HG03342 (cell line): ENCODE data around the gene TMEM161A.
"Not testable (repeated sequence)": the region's sequence is repeated elsewhere in the genome, so short reads cannot be mapped to it uniquely, and the experiment has no call there.

Experiments used
- ATAC-seq: cut with Tn5 transposase; IDR thresholded peaks from one replicate; pipeline ENCODE4 v1.9.1; 2021; ENCODE audit warnings: mild to moderate bottlenecking, moderate library complexity; ENCODE audit not compliant: unreplicated experiment

Gene TMEM161A

DNA sequence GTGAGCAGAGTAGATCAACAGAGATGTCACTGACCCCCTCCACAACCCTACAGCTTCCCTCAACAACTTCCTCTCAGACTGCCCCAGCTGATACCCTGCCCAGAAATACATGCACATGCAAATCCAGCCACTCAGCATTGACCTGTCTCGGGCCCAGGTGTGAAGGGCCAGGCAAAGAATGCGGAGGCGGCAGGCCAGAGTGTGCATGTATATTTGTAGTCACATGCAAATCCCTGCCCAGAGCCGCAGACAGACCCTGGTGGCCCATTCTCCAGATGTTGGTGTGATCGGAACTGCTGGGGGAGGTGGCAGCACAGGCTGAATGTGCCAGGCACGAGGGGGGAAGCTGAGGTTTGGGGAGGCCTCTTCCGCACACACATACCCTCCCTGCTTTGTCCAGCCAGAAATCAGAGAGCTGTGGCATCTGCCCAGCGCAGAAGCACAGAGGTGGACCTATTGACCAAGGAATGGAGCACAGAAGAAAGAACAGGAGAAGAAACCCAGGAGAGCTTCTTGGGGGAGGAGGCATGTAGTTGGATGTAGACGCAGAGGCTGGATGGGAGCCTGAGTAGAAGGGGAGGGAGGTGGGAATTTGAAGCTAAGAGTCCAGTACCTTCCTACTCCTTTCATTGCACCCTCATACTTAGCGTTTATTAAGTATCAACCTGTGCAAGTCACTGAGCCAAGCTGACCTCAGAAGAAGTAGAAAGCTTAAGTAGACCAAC lies 17.4 kb upstream of the TMEM161A start:
- peak; percentile 66 for ATAC-seq

DNA sequence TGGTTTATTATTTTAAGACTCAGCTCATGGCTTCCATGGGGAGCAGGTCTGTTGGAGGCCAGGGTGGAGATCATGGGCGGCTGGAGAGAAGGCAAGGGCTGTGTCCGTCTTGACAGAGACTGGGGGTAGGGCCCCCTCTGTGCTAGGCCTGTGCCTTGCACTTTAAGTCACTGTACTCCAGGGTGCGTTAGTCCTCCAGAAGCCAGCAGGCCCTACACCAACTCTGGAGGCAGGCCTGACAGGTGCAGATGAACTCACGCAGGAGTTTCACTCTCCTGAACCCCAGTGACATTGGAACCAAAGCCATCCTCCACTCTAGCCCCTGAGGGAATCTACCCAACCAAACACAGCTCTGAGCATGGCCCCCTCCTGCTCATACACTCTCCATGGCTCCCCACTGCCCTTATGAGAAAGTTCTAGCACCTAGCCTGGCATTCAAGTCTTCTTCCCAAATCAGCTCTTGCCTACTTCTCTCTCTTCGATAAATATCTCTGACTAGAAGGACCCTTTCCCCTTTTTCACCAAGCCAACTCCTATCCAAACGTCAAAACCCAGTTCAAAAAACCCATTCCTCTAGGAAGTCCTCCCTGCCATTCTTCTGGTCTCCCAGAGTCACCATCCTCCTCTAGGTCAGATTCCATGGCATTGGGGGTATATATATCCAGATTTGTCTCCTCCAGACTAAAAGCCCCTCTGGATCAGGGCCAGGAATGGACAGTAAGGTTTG lies 16.7 kb upstream of the TMEM161A start:
- no peak for ATAC-seq

GRCh38 chr19:19152668-19153384 lies 14.5 kb upstream of the TMEM161A start:
- no peak for ATAC-seq

DNA sequence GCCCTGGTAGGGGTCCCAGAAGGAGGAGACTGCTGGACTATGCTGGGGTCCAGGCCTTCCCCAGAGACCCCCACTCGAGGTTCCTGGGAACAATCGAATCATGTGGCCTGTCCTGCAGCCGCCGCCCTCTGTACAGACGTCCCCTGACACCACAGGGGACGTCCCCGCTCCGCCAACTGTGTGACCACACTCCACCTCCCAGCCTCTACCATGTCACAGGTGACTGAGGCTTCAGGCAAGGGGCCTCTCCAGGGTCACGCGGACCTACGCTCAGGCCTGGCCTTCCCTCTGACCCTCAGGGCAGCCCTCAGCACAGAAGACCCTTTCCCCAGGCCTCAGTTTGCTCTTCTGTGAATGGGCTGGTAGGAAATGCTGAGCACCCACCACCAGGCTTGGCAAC lies 13.1 kb upstream of the TMEM161A start:
- ATAC-seq, result no peak

- ATAC-seq, result no peak
Measured at GRCh38 chr19:19149435-19149834, 11.2 kb upstream of the TMEM161A start.

- not testable (repeated sequence) for ATAC-seq
Measured at GRCh38 chr19:19148504-19148903, 10.2 kb upstream of the TMEM161A start.

DNA sequence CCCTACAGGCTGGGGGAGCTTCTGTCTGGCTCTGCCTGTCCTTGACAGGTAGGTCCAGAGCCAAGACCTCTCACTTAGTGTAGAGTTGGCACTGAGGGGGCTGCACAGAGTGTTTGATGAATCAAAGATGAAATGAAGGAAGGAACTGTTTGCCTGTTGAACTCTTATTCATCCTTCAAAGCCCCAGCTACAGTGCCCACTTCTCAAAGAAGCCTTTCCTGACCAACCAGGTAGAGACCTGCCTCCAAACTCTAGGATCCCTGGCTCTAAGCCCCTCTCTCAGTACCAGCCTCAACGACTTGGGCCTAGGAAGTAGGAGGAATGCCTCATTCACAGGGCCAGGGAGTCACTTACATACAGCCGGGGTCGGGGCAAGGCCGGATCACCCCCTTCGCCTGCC lies 9.1 kb upstream of the TMEM161A start:
- ATAC-seq, result no peak

DNA sequence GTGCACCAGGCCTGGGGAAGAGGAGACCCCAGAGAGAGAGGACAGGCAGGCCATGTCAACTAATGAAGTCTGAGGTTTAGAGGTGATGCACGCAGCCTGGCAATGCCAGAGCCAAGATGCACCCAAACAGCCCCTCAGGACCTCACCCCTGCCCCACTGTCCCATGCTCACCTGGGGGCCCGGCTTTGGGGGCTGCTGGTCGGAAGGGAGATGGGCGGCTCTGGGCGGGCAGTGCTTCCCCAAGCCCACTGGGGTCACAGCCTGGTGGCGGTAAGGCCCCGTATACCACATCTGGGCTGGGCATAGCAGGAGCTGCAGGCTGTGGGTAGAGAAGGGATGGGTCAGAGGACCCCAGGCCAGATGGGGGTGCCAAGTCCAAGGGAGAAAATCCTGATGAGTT lies 8.6 kb upstream of the TMEM161A start:
- ATAC-seq, result no peak

GRCh38 chr19:19145684-19146608 lies 7.7 kb upstream of the TMEM161A start:
- ATAC-seq, result no peak

DNA sequence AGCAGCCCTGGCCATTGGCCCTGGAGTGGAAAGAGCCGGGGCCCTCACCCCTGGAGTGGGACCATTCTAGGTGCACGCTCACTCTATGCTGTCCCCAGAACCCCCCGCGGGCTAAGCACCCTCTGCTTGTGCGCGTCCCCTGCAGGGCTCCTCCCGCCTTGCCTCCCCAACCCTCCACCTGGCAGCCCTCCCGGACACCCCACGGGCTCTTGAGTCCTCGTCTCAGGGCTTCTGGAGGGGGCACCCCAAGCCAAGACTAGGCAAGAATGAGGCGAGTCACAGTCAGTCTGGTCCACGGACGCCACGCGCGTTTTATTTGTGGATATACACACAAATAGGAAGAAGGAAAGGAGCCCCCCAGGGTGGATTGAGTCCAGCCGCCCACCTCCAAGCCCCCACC lies 7.0 kb upstream of the TMEM161A start:
- no peak for ATAC-seq

- ATAC-seq, result no peak
Measured at GRCh38 chr19:19142347-19142746, 4.1 kb upstream of the TMEM161A start.

GRCh38 chr19:19140476-19140875 lies 2.2 kb upstream of the TMEM161A start:
- no peak for ATAC-seq

DNA sequence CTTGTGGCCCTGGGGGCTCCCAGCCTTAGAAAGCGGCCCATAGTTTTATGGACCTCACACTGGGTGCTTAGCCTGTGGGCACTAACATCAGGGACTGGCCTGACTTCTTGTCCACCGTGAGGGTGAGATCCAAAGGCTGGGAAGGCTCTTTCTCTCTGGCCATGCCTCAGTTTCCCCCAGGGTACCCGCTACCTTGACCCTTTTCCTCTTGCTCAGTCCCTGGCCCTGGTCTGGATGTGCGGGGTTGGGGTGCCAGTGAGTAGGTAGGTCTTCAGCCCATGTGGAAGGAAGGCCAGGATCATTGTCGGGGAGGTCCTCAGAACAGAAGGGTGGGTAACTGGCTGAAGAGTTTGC lies 1.6 kb upstream of the TMEM161A start:
- ATAC-seq, result no peak

DNA sequence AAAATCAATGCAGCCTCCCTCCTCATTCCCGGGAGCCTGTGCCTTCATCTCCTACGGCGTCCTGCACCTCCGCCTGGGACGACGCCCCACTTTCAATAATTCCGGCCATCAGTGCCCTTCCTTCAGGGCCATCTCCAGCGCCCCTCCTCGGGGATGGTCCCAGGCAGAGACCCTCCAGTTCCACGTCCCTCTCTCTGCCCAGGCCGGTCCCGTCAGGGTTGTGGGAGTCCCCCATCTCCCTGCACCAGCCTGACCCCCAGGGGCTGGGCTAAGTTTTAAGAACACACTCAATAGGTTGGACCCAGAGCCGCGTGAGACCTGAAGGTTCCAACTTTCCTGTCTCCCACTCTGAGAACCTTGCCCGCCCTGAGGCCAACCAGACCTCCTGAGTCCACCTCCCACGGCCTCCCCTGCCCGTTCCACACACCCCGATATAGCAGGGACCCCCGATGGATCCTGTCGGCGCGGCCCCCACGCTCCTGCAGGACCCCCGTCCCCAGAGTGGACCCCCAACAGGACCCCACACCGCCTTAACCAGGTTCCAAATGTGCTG lies 646 bp downstream of the TMEM161A start:
- no peak for ATAC-seq

DNA sequence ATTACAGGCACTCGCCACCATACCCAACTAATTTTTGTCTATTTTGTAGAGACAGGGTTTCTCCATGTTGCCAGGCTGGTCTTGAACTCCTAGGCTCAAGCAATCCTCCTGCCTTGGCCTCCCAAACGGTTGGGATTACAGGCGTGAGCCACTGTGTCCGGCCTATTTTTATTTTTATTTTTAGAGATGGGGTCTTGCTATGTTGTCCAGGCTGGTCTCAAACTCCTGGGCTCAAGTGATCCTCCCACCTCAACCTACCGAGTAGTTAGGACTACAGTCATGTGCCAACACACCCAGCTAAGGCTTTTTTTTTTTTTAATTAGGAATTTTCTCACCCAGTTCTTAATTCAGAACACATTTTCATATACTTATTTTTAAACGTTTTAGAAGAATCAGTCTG lies 2.6 kb downstream of the TMEM161A start:
- not testable (repeated sequence) for ATAC-seq

- ATAC-seq, result no peak
Measured at GRCh38 chr19:19134687-19135158, 3.6 kb downstream of the TMEM161A start.

DNA sequence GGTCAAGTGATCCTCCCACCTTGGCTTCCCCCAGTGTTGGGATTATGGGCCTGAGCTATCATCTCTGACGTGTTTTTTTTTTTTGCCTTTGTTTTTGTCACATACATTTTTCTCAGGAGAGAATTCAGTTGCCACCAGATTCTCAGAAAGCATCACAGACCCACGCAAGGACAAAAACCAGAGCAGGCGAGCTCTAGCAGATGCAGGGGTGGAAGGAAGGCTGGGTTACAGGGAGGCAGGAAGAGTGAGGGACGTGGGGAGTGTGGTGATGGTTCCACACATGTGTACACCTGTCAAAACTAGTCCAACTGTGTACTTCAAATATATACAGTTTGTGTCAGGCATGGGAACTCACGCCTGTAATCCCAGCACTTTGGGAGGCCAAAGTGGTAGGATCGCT lies 4.3 kb downstream of the TMEM161A start:
- ATAC-seq, result no peak

DNA sequence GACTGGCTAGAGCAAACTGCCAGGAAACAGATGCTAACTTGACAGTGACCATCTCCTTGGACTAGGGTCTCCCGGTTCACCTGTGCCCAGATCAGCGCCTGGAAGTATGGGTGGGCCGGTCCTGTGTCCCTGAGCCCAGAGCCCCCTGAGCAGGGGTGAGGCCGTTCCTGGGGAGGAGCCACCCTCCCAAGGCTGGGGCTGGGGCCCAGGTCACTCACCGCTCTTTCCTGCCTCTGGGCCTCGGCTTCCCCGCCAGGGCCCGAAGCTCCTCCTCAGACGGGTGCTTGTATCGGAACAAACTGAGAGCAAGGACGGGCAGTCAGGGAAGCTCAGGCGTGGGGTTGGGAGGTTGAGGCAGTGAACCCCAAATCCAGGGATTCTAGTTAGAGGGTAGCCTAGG lies 5.4 kb downstream of the TMEM161A start:
- no peak for ATAC-seq

- ATAC-seq, result no peak
Measured at GRCh38 chr19:19131989-19132388, 6.3 kb downstream of the TMEM161A start.

- ATAC-seq, result no peak
Measured at GRCh38 chr19:19126102-19126501, 12.2 kb downstream of the TMEM161A start.
